HTERT RPE-1 (cell line): ENCODE measurements around the gene ARHGEF12.

ENCODE experiments used
- in situ Hi-C: fragments of 300-500 bp; cut with MboI; formaldehyde crosslinking; loops from 4 replicates; pipeline ENCODE4 v1.14.3; 2020; ENCODE audit warnings: low sequenced_read_pairs

The ARHGEF12 gene

DNA sequence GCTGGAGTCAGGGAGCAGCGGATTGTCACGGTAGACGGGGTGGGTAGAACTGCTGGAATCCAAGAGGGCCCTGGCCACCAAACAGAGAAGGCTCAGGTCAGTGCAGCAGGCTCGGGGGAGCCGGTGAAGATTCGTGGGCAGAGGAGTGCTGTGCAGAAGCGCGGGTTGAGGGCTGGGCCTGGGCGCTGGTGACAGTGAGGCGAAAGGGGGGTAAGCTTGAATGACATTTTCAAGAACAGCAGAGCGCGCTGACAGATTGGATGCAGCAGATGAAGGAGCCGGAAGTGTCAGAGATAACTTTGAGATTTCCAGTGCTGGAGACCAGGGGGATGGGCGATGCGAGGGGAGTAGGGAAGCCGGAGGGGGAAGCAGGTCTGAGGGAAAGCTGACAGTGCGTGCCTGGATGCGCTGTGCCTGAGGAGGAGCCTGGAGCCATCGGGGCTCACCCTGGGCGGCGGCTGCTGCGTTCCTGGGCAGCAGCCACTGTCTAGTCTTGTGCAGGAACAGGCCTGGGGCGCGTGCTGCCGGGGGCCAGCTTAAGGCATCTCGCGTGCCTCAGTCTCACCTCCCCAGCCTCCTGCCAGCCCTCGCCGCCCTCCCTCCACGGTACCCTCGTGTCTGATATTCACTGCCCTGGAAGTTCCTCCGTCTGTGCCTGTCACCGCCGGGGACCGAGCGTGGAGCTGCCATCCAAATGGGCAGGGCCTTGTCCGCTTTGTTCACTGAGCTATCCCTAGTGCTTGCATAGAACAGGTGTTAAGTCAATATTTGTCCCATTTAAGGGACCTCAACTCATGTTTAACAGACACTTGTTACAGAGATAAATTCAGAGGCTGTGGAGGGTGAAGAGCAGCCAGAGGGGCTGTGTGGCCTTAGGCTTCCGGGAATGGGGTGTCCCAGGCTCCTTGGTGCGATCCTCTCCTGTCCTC is 180.5 kb downstream of the ARHGEF12 start:
- in situ Hi-C loops, result no loop called here

DNA sequence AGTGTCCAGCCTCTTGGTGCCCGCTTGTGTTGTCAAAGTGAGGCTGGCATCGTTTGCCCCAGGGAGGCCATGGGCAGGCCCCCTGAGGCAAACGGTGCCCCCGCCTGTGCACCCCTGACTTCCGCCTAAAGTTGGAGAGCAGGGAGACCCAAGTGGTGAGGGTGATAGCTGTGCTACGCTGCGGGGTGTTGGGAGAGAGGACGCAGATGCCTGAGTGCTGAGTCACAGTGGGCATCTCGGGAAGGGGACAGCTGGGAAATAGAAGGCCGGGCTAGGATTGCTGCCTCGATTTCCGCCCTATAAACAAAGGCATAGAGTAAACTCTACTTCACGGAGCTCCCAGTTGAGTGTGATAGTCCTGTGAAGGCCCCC is 181.2 kb downstream of the ARHGEF12 start:
- in situ Hi-C loops, result no loop called here

DNA sequence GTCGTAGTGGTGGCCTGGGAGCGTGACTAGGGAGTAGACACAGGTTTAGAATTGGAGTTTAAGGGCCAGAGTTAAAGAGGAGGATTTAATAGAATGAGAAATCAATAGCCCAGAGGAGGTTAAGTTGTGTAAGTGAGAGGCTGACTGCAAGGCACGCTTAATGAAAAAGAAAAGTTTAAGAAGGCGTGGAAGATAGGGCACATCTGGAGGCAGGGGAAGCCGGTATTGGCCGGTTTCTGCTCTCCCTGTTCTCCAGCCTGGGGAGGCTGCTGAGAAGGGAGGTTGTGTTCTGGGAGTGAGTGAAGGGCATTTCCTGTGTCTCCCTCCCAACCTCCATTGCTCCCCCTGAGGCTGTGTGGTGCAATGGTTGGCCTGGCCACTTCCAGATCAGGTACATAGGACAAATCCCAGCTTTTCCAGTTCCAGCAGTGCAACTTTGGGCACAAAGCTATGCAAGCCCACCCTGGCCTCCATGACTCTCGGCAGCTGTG is 181.6 kb downstream of the ARHGEF12 start:
- in situ Hi-C loops, result no loop called here

DNA sequence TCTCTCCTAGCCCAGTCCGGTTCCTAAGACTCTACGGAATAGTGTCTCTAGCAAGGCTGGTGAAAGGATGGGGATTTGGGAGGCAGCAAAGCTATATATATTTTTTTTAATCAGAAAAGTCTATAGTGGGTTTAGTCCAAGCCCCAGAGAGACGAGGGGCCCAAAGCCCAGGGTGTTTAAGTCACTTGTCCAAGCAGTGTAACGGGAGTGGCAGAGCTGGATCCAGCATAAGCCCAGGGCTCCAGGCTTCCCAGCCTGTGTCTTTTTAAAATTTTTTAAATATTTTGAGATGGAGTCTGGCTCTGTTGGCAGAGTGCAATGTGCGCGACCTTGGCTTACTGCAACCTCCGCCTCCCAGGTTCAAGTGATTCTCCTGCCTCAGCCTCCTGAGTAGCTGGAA is 182.1 kb downstream of the ARHGEF12 start:
- in situ Hi-C loops, result no loop called here

DNA sequence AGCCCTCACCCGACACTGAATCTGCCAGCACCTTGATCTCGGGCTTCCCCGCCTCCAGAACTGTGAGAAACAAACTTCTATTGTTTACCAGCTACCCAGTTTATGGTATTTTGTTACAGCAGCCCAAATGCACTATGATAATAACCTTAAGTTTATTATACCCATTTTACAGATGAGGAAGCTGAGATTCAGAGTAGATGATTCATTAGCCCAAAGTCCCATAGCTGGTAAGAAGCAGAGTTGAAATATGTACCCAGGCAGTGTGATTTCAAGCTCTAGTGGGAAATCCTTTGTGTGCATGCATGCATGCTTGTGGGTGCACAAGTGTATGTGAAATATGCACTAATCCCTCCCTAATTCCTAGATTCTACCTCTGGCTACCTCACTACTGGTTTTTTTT is 183.3 kb downstream of the ARHGEF12 start:
- in situ Hi-C loops, result no loop called here

DNA sequence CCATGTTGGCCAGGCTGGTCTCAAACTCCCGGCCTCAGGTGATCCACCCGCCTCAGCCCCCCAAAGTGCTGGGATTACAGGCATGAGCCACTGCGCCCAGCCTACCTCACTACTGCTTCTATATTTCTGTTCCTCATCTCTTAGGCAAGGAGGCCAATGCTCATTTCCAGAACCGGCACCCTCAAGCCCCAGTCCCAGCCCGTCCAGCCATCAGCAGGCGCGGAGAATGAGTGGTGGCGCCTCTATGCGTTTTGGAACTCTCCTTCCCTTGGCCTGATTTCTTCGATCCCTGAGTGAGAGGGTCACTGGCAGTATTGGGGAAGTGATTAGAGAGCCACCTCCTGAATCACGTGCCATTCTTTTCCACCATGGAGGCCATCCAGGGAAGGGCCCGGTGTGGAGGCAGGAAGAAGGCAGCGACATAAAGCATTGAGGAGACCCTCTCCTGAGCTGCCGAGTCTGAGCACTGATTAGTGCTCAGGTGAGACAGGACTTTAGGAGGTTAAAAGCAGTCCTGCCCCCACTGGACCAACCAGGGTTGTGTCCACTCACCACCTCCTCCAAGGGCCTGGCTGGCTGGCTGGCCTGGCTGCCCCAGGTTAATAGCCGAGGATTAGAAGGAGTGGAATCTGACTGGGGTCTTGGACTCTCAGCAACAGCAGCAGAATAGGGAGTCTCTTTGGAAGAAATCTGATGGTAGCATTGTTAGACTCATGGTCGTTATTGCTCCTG is 184.0 kb downstream of the ARHGEF12 start:
- in situ Hi-C loops, result no loop called here

DNA sequence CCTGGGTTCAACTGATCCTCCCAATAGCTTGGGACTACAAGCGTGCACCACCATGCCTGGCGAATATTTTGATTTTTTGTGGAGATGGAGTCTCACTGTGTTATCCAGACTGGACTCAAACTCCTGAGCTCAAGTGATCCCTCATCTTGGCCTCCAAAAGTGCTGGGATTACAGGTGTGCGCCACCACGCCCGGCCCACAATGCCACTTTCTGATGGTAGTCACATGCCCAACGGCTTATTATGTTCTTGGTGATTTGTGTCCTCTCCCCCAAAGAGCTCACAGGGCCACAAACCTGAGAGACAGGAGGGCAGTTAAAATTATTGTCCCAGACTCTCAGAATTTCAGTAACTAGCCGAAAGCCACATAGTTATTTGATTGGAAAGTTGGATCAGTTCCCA is 185.0 kb downstream of the ARHGEF12 start:
- in situ Hi-C loops, result no loop called here

DNA sequence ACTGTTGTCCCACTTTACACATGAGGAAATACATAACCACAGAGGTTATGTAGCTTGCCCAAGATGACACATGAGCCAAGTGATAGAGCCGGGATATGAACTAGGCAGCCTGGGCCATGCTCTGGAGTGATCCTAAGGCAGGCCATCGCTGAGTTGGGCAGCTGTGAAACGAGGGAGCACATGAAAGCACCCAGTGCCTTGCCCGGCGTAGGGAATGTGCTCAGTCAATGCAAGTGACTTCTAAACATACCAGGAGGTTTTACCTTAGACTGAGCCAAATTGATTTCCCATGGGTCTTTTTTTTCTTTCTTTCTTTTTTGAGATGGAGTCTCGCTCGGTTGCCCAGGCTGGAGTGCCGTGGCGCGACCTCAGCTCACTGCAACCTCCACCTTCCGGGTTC is 185.8 kb downstream of the ARHGEF12 start:
- in situ Hi-C loops, result no loop called here

DNA sequence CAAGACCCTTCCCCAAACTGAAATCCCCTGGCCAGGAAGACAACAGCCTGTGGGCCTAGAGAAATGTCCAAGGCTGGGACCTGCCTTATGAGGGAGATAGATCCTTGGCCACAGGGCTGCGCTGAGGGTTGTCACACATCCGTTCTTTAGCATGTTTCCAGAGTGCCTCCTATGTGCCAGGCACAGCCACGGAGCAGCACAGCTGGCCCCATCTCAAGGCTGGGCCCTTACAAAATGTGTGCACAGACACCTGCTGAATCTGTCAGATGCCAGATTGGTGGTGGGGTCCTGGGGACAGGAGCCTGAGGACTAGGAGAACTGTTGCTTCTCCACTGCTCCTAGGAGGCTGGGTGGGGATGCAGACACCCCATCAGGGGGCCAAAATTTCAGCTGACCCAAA is 186.5 kb downstream of the ARHGEF12 start:
- in situ Hi-C loops, result no loop called here

DNA sequence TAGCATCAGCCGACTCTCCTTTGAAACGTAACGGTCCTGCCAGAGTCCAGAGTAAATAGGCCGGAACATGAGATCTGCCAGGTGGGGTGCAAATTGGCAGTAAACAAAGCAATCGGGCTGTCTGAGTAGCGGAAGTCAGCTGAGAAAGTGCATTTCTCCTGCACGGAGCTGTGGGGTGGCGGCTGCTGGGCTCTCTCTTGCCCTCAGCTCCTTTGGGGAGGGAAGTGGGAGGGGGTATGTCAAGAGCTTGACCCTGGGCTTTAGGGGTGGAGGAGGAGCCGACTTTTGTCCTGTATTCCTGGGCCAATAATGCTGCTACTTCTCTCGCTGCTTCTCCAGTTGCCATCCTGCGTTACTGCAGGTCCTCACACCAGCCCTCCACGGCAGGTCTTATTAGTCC is 187.0 kb downstream of the ARHGEF12 start:
- in situ Hi-C loops, result no loop called here

DNA sequence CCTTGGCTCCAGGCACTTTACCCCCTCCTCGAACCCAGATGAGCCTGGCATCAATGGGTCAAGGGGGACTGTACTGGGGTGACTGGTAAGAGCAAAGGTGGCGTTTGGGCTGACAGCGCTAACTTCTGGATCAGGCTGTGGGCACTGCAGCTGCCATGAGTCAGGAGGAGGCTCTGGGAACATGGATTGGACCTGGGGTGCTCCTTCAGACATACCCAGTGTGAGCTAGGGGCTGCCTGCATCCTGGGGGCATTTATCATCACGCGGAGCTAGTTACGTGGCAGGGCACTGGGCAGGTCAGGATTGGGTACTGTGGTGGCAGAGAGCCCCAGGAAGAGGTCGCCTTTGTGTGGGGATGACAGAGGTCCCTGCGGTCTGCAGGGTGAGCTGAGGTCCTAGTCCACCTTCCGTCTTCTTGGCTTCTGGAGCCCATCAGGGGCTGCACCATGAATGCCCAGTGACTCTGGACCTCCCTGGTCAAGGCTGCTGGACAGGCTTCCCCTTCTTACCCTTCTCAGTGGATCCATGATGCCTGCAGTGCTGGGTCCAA is 188.4 kb downstream of the ARHGEF12 start:
- in situ Hi-C loops, result no loop called here

DNA sequence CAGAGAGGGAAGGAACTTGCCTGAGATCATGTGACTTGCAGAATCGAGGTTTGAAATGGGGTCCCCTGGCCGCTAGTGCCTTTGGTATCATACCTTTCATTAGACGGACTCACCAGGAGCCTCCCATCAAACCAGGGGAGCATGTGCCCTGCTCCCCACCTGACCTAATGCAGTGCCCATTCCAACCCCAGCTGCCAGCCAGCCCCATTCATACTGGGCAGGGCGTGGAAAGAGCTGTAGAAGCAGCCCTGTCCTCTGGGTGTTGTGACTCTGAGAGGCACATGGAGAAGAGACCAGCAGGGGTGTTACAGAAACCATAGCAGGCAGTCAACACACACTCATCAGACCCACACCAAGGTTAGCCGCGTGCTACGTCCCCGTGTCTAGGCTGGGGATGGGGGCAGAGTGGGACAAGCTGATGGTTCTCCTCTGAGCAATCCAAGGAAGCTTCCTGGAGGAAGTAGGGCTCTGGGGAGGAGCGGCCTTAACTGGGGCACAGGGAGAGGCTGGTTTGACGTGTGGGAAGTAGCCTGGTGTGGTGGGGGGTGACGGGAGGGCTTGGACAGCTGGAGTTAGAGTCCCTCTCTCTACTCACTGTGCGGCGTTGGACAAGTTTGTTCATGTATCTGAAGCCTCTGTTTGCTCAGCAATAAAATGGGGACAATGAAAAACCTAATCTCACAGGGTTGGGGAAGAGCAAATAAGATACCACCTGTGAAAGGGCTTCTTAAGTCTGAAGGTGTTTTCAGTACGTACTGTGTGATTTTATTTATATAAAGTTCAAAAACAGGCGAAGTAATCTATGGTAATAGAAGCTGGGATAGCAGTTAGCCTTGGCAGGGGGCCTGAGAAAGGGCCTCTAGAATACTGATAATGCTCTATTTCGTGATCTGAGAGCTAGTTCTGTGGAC is 189.3 kb downstream of the ARHGEF12 start:
- in situ Hi-C loops, result no loop called here

DNA sequence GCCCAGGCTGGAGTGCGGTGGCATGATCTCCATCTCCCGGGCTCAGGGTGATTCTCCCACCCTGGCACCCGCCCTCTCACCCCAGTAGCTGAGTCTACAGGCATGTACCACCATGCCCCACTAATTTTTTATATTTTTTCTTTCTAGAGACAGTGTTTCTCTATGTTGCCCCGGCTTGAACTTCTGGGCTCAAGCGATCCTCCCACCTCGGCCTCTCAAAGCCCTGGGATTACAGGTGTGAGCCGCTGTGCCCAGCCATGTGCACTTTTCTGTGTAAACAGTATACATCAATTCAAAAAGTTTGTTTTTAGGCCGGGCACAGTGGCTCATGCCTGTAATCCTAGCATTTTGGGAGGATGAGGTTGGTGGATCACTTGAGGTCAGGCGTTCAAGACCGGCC is 190.0 kb downstream of the ARHGEF12 start:
- in situ Hi-C loops, result no loop called here

DNA sequence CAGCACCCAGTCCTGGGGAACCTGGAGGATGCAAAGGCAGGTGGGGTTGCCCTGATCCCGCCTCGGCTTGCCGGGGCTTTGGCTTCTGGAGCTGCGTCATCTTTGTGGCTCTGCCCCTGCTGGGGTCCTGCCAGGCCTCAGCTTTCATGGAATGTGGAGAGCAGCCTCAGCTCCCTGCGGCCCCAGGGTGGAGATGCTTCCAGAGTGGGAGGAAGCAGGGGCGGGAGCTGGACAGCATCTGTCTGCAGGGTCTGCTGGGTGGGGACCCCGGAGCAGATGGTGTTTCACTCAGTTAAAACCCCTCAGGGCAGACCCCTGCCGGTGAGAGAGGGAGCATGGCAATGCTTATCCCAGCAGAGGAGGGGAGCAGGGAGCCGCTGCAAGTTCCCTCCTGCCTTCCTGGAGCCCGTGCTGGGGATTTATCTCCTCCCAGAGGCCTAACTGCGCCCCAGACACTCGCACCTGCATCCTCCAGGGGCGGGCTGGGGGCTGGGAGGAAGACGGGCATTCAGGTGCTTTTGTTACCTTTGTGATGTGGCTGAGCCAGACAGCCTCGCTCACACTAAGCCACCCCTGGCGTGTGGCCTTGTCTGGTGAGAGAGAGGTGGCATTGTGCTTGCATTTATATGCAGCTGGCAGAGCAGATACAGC is 191.0 kb downstream of the ARHGEF12 start:
- in situ Hi-C loops, result no loop called here

DNA sequence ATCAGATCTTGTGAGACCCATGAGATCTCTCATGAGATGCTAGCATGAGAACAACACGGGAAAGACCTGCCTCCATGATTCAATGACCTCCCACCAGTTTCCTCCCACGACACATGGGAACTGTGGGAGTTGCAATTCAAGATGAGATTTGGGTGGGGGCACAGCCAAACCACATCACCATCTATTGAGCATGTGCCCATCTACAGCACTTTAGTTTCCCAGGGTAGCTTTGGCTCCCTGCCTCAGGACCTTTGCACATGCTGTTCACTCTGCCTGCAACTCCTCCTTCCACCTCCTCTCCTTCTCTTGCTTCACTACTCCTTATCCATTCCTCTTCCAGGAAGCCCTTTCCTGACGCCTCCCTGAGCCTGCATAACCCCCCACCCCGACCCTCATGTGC is 192.5 kb downstream of the ARHGEF12 start:
- in situ Hi-C loops, result no loop called here

DNA sequence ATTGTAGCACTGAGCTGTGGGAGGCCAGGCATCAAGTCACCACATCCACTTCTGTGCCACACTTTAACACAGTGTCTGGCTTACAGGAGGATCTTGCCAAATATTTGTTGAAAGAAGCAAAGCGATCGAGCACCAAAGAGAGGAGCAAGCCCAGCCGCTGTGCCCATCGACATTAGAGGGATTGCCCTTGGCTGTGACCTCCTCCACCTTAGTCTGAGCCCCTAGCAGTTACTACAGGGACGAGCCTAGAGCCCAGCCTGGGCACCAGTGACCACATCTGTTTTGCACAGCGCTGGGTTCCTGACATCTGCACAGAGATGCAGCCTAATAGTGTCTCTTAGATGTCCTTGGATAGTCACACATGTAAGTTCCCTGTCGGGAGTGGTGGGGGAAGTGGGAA is 193.0 kb downstream of the ARHGEF12 start:
- in situ Hi-C loops, result no loop called here

DNA sequence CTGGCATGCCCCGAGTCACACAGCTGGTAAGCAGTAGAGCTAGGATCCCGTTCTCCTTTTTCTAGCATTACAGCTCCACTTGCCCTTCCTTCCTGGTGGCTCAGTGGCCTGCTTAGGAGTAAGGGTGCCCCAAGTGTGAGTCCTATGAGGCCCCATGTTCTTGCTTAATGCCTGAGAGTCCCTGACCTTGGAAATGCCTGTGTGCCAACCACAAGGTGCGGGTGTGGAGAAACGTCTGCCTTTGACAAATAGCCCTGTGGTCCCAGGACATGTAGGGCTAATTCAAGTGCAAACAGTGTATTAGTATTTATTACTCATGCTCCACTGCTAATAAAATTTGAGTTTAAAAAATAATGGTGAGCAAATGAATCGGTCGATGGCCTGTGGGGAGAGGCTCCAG is 193.7 kb downstream of the ARHGEF12 start:
- in situ Hi-C loops, result no loop called here

DNA sequence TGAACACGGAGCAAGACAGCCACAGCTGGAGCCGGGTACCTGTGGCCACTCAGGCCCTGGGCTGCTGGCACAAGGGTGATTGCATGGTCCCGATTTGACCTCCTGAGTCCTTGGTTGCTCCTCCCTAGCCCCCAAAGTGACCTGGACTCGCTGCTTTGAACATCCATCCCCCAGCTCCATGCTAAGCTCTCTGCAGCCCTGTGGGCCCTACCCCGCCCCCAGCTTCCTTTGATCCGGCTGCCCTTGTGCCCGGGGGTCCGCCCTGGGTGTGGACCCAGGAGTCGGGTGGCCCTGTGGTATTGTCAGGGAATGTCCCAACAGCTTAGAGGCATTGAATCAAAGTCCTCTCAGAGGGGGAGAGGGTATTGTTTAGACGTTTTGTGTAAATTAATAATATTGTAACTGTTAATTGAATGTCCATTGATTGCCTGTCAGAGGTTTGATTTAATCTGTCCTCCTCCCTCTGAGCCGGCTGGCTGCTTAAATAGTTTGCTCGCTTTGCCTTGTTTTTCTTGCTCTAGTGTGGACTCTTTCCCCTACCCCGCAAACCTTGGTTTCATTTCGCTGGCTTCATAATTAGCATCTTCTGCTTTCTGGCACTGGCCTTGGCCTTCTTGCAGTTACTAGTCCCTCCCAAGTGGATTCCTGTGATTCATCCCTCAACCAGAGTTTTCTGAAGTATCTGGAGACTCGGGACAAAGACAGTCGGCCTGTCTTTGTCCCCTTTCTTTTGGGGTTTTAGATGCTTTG is 196.0 kb downstream of the ARHGEF12 start:
- in situ Hi-C loops, result no loop called here

DNA sequence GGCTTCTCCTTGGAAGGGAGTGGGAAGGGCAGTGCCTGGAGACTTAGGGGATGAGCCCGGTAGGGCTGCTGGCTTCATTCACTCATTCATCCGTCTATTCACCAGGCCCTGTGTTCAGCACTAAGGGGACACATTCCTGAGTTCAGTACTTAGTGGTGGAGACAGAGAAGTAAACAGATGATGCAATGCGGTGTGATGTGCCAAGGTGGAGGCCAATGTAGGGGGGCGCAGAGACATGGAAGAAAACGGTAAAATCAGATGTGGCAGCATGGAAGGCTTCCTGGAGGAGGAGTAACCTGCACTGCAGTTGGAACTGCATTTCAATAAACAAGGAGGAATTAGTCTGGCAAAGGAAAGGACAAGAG is 196.6 kb downstream of the ARHGEF12 start:
- in situ Hi-C loops, result no loop called here
